Prostate gland (tissue), 2 donors: ENCODE results near the gene NSD1. TPM values are rescaled to one million over a fixed set of nuclear protein-coding genes. Genes with fewer than 3 reads are reported as not detected.

Experiments used
- DNase-seq: peaks from one replicate; pipeline ENCODE4 v3.0.0-alpha.2; 2019; ENCODE audit warnings: low spot score
- H3K27ac ChIP-seq, 2 donors: fragments of 200-600 bp; sonication (generic); 2 replicates each; pipeline ENCODE4 v1.5.1; 2017 to 2019
- H3K27me3 ChIP-seq: fragments of 200-600 bp; sonication (generic); replicated peaks from 2 replicates; pipeline ENCODE4 v1.5.1; 2019; ENCODE audit not compliant: insufficient read depth
- H3K36me3 ChIP-seq, 2 donors: fragments of 200-600 bp; sonication (generic); 1 replicate in 1 of 2; 2 replicates in 1 of 2; pipeline versions ENCODE4 v1.5.1 to v1.8.1; 2017 to 2019
- H3K4me1 ChIP-seq: fragments of 200-600 bp; sonication (generic); replicated peaks from 2 replicates; pipeline ENCODE4 v1.5.1; 2019
- H3K4me3 ChIP-seq, 2 donors: fragments of 200-600 bp; sonication (generic); 2 replicates each; pipeline ENCODE4 v1.5.1; 2017 to 2019
- H3K9me3 ChIP-seq: fragments of 200-600 bp; sonication (generic); 2 replicates; pipeline ENCODE4 v1.5.1; 2017
- POLR2A ChIP-seq: fragments of 450-650 bp; IDR thresholded peaks from one replicate; pipeline ENCODE4 v1.6.1; 2016; ENCODE audit warnings: antibody characterized with exemption, mild to moderate bottlenecking
- POLR2AphosphoS5 ChIP-seq: sonication (generic); formaldehyde crosslinking; IDR thresholded peaks from one replicate; pipeline ENCODE4 v1.6.1; 2017; ENCODE audit warnings: antibody characterized with exemption
- WGBS: methylation state at CpG from one replicate; pipeline ENCODE4 v1.1.5; 2018; 5-methylcytosine and 5-hydroxymethylcytosine counted together
- intact Hi-C: fragments of 100-400 bp; cut with DNase I; formaldehyde crosslinking; loops from one replicate; pipeline ENCODE4 v1.14.2; 2022
- total RNA-seq, 2 donors: library from RNA; depleted of rRNA; stranded (reverse); fragments of >200 nt; gene quantifications; one replicate each; pipeline ENCODE4 v1.1.0, GENCODE V29; 2016
- TF ChIP-seq, protein P1 (sequence below), 4 experiments: fragments of 200-600 bp in 2 of 4; fragments of 450-650 bp in 2 of 4; sonication (generic) in 2 of 4; IDR thresholded peaks; 1 replicate in 3 of 4; 2 replicates in 1 of 4; pipeline ENCODE4 v1.5.1; 2016 to 2019; ENCODE audit warnings: antibody characterized with exemption in 4 of 4, mild to moderate bottlenecking in 2 of 4, moderate library complexity in 2 of 4

Gene NSD1
- total RNA-seq, 2 donors from 2014 or later = 37.2 to 53.9 TPM

DNA sequence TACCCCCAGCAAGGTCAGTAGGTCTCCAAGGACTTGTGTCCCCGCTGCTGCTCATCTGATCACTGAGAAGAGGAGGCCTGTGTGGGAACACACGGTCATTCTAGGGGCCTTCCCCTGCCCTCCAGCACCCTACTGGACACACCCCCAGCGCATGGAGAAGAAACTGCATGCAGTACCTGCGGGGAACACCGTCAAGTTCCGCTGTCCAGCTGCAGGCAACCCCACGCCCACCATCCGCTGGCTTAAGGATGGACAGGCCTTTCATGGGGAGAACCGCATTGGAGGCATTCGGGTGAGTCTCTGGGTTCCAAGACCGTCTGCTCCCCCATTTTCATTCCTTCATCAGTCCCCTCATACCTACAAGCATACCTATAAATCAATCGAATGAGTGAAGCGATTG lies 42.8 kb upstream of the NSD1 start:
- TF ChIP-seq POLR2A (no peak), POLR2AphosphoS5 (no peak)
- TF ChIP-seq, protein P1, sequence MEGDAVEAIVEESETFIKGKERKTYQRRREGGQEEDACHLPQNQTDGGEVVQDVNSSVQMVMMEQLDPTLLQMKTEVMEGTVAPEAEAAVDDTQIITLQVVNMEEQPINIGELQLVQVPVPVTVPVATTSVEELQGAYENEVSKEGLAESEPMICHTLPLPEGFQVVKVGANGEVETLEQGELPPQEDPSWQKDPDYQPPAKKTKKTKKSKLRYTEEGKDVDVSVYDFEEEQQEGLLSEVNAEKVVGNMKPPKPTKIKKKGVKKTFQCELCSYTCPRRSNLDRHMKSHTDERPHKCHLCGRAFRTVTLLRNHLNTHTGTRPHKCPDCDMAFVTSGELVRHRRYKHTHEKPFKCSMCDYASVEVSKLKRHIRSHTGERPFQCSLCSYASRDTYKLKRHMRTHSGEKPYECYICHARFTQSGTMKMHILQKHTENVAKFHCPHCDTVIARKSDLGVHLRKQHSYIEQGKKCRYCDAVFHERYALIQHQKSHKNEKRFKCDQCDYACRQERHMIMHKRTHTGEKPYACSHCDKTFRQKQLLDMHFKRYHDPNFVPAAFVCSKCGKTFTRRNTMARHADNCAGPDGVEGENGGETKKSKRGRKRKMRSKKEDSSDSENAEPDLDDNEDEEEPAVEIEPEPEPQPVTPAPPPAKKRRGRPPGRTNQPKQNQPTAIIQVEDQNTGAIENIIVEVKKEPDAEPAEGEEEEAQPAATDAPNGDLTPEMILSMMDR (IDR thresholded peaks at IDR 0.05) = no peak
- DNase-seq = no peak
- Histone ChIP-seq H3K4me3 (no peak overlapping the region), H3K9me3 (no peaks in the 10 kb centered on the region), H3K36me3 (no peaks in the 10 kb centered on the region), H3K4me1 (peaks cover 5% of the 10 kb centered on the region), H3K27ac (no peak overlapping the region), H3K27me3 (no peaks in the 10 kb centered on the region)
- 90% methylated on average over 13 of the region's 13 CpGs for WGBS
- intact Hi-C loops = no loop called here

GRCh38 chr5:177091232-177091631 lies 42.3 kb upstream of the NSD1 start:
- no peaks in the 10 kb centered on the region for H3K9me3 ChIP-seq
- peaks cover 5% of the 10 kb centered on the region for H3K4me1 ChIP-seq
- intact Hi-C loops = no loop called here
- H3K27me3 ChIP-seq = no peaks in the 10 kb centered on the region
- H3K36me3 ChIP-seq = no peaks in the 10 kb centered on the region
- no peak for DNase-seq
- TF ChIP-seq POLR2A (no peak), POLR2AphosphoS5 (no peak)
- TF ChIP-seq, protein P1 (IDR thresholded peaks at IDR 0.05) = no peak
- no peak overlapping the region for H3K4me3 ChIP-seq
- H3K27ac ChIP-seq = no peak overlapping the region
- WGBS = 88% methylated on average over 3 of the region's 3 CpGs

DNA sequence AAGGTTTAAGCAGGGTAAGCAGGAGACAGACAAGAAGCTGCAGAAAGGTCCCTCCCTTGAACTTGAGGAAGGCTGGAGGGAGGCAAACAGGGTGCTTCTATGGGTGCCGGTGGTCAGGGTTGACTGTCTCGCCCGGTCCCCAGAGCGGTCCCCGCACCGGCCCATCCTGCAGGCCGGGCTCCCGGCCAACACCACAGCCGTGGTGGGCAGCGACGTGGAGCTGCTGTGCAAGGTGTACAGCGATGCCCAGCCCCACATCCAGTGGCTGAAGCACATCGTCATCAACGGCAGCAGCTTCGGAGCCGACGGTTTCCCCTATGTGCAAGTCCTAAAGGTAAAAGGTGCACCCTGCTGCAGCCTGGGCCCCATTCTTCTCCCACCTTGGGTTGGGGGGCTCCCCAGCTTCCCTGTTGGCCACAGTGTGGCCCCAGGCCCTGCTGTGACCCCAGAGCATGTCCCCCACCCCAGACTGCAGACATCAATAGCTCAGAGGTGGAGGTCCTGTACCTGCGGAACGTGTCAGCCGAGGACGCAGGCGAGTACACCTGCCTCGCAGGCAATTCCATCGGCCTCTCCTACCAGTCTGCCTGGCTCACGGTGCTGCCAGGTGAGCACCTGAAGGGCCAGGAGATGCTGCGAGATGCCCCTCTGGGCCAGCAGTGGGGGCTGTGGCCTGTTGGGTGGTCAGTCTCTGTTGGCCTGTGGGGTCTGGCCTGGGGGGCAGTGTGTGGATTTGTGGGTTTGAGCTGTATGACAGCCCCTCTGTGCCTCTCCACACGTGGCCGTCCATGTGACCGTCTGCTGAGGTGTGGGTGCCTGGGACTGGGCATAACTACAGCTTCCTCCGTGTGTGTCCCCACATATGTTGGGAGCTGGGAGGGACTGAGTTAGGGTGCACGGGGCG lies 41.1 kb upstream of the NSD1 start:
- TF ChIP-seq, protein P1 (IDR thresholded peaks at IDR 0.05) = no peak
- TF ChIP-seq POLR2AphosphoS5 (no peak), POLR2A (no peak)
- no peaks in the 10 kb centered on the region for H3K9me3 ChIP-seq
- no peak overlapping the region for H3K4me3 ChIP-seq
- H3K27me3 ChIP-seq = no peaks in the 10 kb centered on the region
- intact Hi-C loops = no loop called here
- no peaks in the 10 kb centered on the region for H3K36me3 ChIP-seq
- no peak for DNase-seq
- no peak overlapping the region for H3K27ac ChIP-seq
- no peaks in the 10 kb centered on the region for H3K4me1 ChIP-seq
- 90% methylated on average over 32 of the region's 32 CpGs for WGBS

GRCh38 chr5:177093082-177093712 lies 40.4 kb upstream of the NSD1 start:
- TF ChIP-seq POLR2A (no peak), POLR2AphosphoS5 (no peak)
- TF ChIP-seq, protein P1 (IDR thresholded peaks at IDR 0.05) = no peak
- Histone ChIP-seq H3K27me3 (no peaks in the 10 kb centered on the region), H3K27ac (no peak overlapping the region), H3K36me3 (no peaks in the 10 kb centered on the region), H3K9me3 (no peaks in the 10 kb centered on the region), H3K4me3 (no peak overlapping the region), H3K4me1 (no peaks in the 10 kb centered on the region)
- intact Hi-C loops = no loop called here
- WGBS = 88% methylated on average over 31 of the region's 40 CpGs
- no peak for DNase-seq
